ENCODE data around the gene BACH1.
A peak's percentile ranks its signal among the peaks of the same experiment; 100 is the strongest.
"Not testable (repeated sequence)": the region's sequence is repeated elsewhere in the genome, so short reads cannot be mapped to it uniquely, and the experiment has no call there.

The BACH1 gene

GRCh38 chr21:29298348-29299045, at the start of gene BACH1:
Gene BACH1, plus strand, starts transcription at chr21:29298922. Its CDS starts 22,359 bp downstream, at chr21:29321281.
- H3K9me2 ChIP-seq (replicated peaks; ENCODE audit: control insufficient read depth, low read length): no peaks in the 10 kb centered on the region
- H3K36me3 ChIP-seq (ENCODE audit: control insufficient read depth, low read length): peaks cover 4% of the 10 kb centered on the region; the same call in 1 of the 2 replicates
- peaks cover 57% of the 10 kb centered on the region for H3K4me1 ChIP-seq (ENCODE audit: control insufficient read depth, low read length)
- no peaks in the 10 kb centered on the region for H3K27me3 ChIP-seq (ENCODE audit: control insufficient read depth, low read length)
- H3K79me2 ChIP-seq (ENCODE audit: control insufficient read depth, low read length): peaks cover 44% of the 10 kb centered on the region
- peaks cover 7% of the 10 kb centered on the region; the same call in 1 of the 2 replicates for H4K20me1 ChIP-seq (ENCODE audit: control insufficient read depth, insufficient read depth, low read depth, low read length)
- TF ChIP-seq CTCF (IDR thresholded peaks at IDR 0.05; ENCODE audit: low read depth, low read length, poor library complexity, severe bottlenecking): peak; percentile 27
- TF ChIP-seq EZH2phosphoT487 (IDR thresholded peaks at IDR 0.05; ENCODE audit: borderline replicate concordance, low read length): no peak
- no peaks in the 10 kb centered on the region for H3K9me3 ChIP-seq (ENCODE audit: control insufficient read depth, insufficient read depth, low read length)
- H3K4me2 ChIP-seq (ENCODE audit: low read length): peak within 1 kb of the TSS; percentile 87
- H3K27ac ChIP-seq (ENCODE audit: low read depth, low read length): peak within 1 kb of the TSS; percentile 56
- H3K4me3 ChIP-seq (ENCODE audit: low read length): peak within 1 kb of the TSS; percentile 98
- peaks cover 13% of the 10 kb centered on the region for H3F3A ChIP-seq (ENCODE audit: control insufficient read depth, insufficient read depth)

GRCh38 chr21:29249289-29249688, 49.4 kb upstream of the BACH1 start:
- not testable (repeated sequence) for H3F3A ChIP-seq (ENCODE audit: control insufficient read depth, insufficient read depth); H3K79me2 ChIP-seq (ENCODE audit: control insufficient read depth, low read length); H3K4me3 ChIP-seq (ENCODE audit: low read length); H3K36me3 ChIP-seq (ENCODE audit: control insufficient read depth, low read length); H3K4me2 ChIP-seq (ENCODE audit: low read length); H3K27ac ChIP-seq (ENCODE audit: low read depth, low read length); H3K27me3 ChIP-seq (ENCODE audit: control insufficient read depth, low read length); H4K20me1 ChIP-seq (ENCODE audit: control insufficient read depth, insufficient read depth, low read depth, low read length); H3K9me2 ChIP-seq (replicated peaks; ENCODE audit: control insufficient read depth, low read length)
- peaks cover 12% of the 10 kb centered on the region for H3K9me3 ChIP-seq (ENCODE audit: control insufficient read depth, insufficient read depth, low read length)
- peaks cover 16% of the 10 kb centered on the region for H3K4me1 ChIP-seq (ENCODE audit: control insufficient read depth, low read length)

GRCh38 chr21:29250636-29251035, 48.1 kb upstream of the BACH1 start:
- Histone ChIP-seq H3K9me2 (replicated peaks; ENCODE audit: control insufficient read depth, low read length) (no peaks in the 10 kb centered on the region), H3K4me1 (ENCODE audit: control insufficient read depth, low read length) (peaks cover 5% of the 10 kb centered on the region; the same call in 1 of the 2 replicates), H3K36me3 (ENCODE audit: control insufficient read depth, low read length) (no peaks in the 10 kb centered on the region), H3K79me2 (ENCODE audit: control insufficient read depth, low read length) (no peaks in the 10 kb centered on the region), H3K4me3 (ENCODE audit: low read length) (no peak overlapping the region), H4K20me1 (ENCODE audit: control insufficient read depth, insufficient read depth, low read depth, low read length) (no peaks in the 10 kb centered on the region), H3K27me3 (ENCODE audit: control insufficient read depth, low read length) (no peaks in the 10 kb centered on the region), H3K9me3 (ENCODE audit: control insufficient read depth, insufficient read depth, low read length) (peaks cover 14% of the 10 kb centered on the region), H3K4me2 (ENCODE audit: low read length) (no peak overlapping the region), H3F3A (ENCODE audit: control insufficient read depth, insufficient read depth) (peaks cover 4% of the 10 kb centered on the region; the same call in 1 of the 2 replicates), H3K27ac (ENCODE audit: low read depth, low read length) (no peak overlapping the region)
- TF ChIP-seq EZH2phosphoT487 (IDR thresholded peaks at IDR 0.05; ENCODE audit: borderline replicate concordance, low read length): no peak
- TF ChIP-seq CTCF (IDR thresholded peaks at IDR 0.05; ENCODE audit: low read depth, low read length, poor library complexity, severe bottlenecking): no peak

- not testable (repeated sequence) for H3K4me1 ChIP-seq (ENCODE audit: control insufficient read depth, low read length); H3K27me3 ChIP-seq (ENCODE audit: control insufficient read depth, low read length); H3K4me3 ChIP-seq (ENCODE audit: low read length); H3F3A ChIP-seq (ENCODE audit: control insufficient read depth, insufficient read depth); H3K27ac ChIP-seq (ENCODE audit: low read depth, low read length); H3K4me2 ChIP-seq (ENCODE audit: low read length); H4K20me1 ChIP-seq (ENCODE audit: control insufficient read depth, insufficient read depth, low read depth, low read length); H3K36me3 ChIP-seq (ENCODE audit: control insufficient read depth, low read length); H3K9me2 ChIP-seq (replicated peaks; ENCODE audit: control insufficient read depth, low read length); H3K79me2 ChIP-seq (ENCODE audit: control insufficient read depth, low read length)
- H3K9me3 ChIP-seq (ENCODE audit: control insufficient read depth, insufficient read depth, low read length): peaks cover 14% of the 10 kb centered on the region
Measured at GRCh38 chr21:29253861-29254260, 44.9 kb upstream of the BACH1 start.
